Stimulated activated CD4-positive, alpha-beta T cell treated with anti-CD3 and anti-CD28 coated beads, TNF-alpha, amount 100 ng/mL, for 4 hours (primary cell): ENCODE data around the gene NECTIN1.
"Not testable (repeated sequence)": the region's sequence is repeated elsewhere in the genome, so short reads cannot be mapped to it uniquely, and the experiment has no call there.

Experiments used
- DNase-seq, 3 experiments: peaks; one replicate each; pipeline ENCODE4 v3.0.0-alpha.2; 2020; ENCODE audit warnings: low read depth in 3 of 3

NECTIN1 gene

DNA sequence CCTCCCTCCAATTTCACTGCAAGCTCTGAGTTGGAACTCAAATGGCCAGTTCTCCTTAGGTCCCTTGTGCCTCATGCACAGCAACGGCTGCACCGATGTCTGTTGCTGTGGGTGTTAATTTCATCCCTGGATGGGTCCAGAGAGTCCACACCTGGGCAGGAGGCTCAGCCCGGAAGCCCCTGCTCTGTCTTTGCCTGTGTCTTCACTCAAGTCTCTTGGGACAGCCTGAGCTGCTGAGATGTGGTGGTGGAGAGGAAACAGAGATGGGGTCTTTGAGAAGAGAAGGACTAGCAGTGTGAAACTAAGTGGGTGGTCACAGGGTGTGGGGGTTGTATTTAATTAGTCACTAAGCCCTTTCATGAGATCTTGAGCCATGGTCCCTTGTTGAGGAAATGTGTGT is 109.3 kb downstream of the NECTIN1 start:
- no peak for DNase-seq

DNA sequence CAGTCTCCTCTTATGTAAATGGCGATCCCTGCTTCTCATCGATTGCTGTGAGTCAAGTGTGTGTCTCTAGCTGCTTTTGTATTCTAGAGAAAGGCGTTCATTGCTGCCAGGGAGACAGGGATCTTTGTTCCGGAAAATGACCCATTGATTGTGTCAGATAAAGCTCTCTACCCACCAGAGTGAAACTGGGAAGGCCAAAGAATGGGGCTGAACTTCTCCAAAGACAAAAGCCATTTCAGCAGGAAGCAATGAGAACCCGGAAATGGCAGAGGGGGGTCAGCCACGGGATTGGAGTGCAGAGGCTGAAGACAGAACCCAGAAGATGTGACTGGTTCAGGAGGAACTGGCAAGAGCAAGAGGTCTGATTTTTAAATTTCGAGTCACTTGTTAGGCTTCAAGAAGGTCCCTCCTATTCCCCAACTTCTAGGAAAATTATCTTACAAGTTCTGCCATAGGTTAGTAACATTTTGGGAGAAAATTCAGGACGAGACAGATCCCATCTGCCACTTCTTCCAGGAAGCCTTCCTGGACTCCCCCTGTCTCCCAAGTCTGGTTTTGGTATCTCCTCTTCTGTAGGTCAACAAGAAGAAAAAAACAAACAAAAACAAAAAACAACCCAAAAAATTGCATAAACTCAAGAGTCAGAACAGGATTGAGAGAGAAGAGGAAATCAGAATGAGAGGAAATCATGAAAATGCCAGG is 110.6 kb downstream of the NECTIN1 start:
- no peak for DNase-seq

DNA sequence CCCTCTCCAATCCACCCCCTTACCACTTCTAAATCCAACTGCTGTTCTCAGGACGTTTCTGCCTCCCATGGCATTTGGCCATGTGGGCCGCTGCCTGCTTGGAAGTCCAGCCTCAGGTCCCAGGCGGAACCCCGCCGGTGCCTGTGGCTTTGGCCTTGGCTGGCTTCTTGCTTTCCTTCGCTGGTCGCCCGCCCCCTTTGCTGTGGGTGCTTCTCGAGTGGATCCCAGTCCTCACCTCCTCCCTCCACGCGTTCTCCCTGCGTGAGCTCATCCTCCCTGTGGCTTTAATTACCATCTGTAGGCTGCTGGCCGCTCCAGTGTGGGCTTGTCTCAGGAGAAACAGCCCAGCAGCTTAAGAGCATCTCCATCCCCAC is 111.7 kb downstream of the NECTIN1 start:
- DNase-seq: no peak

- DNase-seq: no peak
Measured at GRCh38 chr11:119616586-119617339, 112.2 kb downstream of the NECTIN1 start.

GRCh38 chr11:119615882-119616196 is 113.2 kb downstream of the NECTIN1 start:
- no peak for DNase-seq

DNA sequence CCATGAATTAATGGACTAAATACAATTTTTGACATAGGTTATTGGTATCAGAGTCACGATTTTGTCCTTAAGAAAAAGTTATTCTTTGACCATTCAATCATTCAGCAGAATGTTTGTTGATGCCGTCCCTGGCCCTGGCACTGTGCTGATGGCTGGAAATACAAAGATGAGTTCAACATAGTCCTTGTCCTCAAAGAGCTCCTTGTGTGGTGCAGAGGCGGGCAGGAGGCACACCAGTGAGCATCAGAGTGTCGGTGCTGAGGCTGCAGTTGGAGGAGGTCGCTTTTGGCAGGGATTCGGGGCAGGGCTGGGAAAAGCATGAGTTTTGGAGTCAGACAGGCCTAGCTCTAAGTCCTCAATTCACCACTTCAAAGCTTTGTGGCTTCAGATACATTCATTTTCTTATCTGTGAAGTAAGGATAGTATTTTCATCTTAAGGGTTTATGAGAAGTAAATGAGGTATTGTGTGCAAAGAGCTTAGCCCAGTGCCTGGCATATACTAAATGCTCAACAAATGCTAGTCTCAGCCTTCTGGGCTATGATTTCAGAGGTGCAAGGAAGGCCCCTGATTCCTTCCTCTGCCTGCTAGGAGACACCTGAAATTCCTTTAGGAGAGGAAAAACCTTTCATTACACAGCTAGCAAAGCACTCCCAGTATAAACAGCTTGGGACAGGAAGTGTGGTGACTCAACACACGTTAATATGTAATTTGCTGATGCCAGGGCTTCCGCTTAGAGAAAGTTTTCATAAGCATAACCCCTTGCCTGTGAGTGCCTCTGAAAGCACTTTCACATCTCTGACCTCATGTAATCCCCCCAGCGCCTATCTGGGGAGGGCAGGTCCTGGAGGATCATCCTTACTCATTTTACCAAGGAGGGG is 113.8 kb downstream of the NECTIN1 start:
- no peak for DNase-seq

- no peak for DNase-seq
Measured at GRCh38 chr11:119614222-119615002, 114.6 kb downstream of the NECTIN1 start.

- DNase-seq: no peak
Measured at GRCh38 chr11:119612814-119613213, 116.2 kb downstream of the NECTIN1 start.

DNA sequence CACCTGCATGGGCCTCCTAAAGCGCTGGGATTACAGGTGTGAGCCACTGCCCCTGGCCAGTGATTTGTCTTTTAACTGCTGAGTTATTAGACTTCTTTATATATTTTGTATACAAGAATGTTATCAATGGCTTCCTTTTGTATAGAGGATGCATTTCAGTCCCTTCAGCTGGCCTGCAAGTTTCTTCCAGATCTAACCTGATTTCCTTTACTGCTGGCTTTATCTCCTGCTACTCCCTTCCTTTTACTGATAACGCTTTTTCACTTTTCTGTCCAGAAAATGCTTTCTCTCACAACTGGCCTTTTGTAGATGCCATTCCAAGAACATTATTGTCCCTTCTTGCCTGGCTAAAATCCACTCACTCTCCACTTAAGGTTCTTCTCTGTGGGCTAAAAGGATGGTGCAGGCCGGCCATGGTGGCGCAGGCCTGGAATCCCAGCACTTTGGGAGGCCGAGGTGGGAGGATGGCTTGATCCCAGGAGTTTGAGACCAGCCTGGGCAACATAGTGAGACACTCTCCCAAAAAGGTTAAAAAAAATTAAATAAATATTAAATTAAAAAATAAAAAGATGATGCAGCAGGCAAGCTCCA is 118.1 kb downstream of the NECTIN1 start:
- no peak for DNase-seq

DNA sequence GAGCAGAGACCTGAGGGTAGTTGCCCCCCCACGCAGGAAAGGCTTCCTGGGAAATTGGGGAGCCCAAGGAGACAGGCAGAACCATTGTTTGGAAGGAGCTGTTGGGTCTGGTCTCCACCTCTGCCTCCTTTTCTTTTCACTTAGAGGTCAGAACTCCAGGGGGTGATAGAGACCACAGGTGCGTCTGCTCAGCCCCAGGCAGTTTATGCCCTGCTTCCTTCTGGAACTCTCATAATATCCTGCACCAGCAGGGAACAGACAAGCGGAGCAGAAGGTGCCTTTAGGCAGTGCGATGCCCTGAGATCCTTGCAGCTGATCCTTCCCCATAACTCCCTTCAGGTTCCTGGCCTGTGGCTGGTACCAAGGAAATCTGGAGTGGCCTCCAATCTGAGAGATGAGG is 120.2 kb downstream of the NECTIN1 start:
- no peak for DNase-seq

DNA sequence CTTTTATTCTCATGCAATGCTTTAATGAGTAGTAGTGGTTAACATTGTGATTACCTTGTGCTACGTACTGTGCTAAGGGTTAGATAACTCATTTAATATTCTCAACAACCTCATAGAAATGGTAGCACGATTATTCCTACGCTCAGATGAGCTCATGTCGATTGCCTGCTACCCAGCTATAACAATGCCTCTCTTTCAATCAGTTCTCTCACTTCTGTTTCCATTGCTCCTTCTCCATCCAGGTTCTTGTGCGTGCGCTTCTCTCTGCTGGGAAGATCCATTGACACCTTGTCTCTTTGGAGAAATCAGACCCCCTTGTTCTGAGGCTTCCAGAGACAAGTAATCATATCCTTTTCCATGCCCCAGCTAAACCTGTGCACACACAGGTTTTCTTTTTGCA is 120.8 kb downstream of the NECTIN1 start:
- DNase-seq: no peak

GRCh38 chr11:119607726-119608125 is 121.3 kb downstream of the NECTIN1 start:
- no peak for DNase-seq

- DNase-seq: no peak
Measured at GRCh38 chr11:119605137-119605665, 123.8 kb downstream of the NECTIN1 start.

DNA sequence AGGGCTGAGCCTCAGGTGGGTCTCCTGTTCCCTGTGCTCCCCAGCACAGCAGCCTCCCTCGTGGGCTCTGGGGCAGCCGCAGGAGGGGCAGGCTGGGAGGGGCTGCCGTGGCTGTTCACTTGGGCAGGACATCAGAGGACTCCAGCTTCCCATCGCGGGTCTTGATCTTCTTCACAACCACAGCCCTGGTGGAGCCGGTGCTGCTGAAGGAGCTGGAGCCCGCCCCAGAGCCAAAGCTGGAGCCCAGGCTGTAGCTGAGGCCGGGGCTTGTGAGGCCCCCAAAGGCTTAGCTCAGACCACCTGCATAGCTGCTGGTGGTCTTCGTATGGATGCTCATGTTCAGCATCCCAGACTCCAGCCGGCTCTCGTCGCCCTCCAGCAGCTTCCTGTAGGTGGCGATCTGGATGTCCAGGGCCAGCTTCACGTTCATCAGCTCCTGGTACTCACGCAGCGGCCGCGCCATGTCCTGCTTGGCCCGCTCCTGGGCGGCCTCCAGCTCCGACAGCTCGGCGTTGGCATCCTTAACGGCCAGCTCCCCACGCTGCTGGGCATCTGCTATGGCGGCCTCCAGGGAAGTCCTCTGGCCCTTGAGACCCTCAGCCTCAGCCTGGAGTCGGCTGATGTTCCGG is 126.1 kb downstream of the NECTIN1 start:
- DNase-seq: no peak

DNA sequence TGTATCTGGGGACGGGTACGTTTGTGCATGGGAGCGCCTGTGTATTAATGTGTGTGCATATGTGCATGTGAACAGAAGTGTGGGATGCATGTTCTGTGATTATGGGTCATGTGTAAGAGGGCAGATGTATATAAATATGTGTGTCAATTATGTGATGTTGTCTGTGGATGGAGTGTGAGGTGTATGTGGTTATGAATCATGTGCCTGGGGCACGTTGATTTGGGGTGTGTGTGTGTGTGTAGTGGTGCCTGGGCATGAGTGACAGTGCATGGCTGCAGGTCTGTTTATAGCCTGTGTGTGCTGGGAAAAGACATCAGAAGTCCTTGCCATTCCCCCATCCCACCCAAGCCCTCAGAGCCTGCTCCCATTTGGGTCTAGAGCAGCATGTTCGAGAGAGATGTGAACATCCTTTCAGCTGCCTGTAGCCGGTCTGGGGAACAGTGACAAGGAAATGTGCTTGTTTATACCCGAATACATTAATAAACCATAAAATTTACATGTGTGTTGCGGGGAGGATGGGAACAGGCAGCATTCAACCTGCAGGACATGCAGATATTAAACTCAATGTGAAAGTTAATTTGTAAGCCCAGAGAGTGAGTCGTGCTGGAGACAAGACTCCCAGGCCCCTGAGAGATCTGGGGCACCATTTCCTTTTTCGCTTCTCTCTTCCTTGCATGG is 129.0 kb downstream of the NECTIN1 start:
- DNase-seq: no peak

DNA sequence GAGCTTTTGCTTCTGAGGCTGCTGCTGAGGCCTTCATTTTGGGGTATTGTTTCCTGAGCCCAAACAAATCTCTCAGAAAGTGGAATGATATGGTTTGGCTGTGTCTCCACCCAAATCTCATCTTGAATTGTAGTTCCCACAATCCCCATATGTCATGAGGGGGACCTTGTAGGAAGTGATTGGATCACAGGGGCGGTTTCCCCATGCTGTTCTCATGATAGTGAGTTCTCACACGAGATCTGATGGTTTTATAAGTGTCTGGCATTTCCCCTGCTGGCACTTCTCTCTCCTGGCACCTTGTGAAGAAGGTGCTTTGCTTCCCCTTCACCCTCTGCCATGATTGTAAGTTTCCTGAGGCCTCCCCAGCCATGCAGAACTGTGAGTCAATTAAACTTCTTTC is 133.1 kb downstream of the NECTIN1 start:
- DNase-seq: not testable (repeated sequence)

DNA sequence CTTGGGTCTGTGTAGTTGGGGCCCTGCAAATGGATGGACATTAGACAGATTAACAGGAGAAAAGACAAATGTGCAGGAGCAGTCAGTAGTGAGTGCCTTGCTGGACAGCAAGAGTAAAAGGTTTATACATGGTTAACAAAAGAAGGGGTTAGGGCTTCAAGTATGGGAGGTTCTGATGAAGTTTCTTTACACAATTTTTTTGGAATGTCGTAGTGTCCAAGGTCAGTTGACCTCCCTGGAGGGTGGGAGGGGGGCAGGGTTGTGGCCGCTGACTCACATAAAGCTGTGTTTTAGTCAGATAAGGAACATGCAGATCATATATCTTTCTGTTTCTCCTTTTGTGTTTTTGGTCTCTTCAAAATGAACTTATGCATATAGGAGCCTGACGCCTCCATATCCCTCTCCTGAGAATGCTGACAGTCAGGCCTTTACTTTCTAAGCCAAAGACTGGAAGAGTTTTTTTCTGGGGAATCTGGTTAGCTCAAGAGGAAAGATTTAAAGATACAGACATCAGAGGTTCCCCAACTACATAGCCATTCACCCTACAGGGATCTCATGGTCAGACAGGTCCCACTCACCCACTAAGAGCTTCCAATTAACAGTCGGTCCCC is 134.3 kb downstream of the NECTIN1 start:
- no peak for DNase-seq

DNA sequence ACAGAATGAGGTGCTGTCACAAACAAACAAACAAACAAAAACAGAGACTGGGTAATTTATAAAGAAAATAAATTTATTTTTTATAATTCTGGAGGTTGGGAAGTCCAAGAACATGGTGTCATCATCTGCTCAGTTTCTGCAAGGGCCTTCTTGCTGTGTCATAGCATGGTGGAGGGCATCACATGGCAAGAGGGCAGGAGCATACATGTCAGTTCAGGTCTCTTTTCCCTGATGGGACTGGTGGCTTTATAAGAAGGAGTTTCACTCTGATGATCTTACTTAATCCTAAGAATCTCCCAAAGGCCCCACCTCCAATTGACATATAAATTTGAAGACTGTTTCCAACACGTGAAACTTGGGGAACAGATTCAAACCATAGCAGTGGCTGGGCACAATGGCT is 135.7 kb downstream of the NECTIN1 start:
- no peak for DNase-seq

- no peak for DNase-seq
Measured at GRCh38 chr11:119592642-119593041, 136.4 kb downstream of the NECTIN1 start.

GRCh38 chr11:119591836-119592310 is 137.1 kb downstream of the NECTIN1 start:
- DNase-seq: no peak
